Right renal cortex interstitium (tissue), 3 donors: ENCODE measurements around the gene ERC1. TPM values are rescaled to one million over a fixed set of nuclear protein-coding genes. Genes with fewer than 3 reads are reported as not detected.

Experiments used
- DNase-seq, 3 donors: peaks; one replicate each; pipeline ENCODE4 v3.0.0-alpha.2; 2013; ENCODE audit warnings: low read depth in 3 of 3, low spot score in 2 of 3
- polyA plus RNA-seq, 3 donors: library from polyadenylated mRNA; unstranded; fragments of 120-200 nt; gene quantifications; one replicate each; pipeline ENCODE4 v1.2.1, GENCODE V29; 2013; ENCODE audit not compliant: insufficient read length in 3 of 3

The ERC1 gene
- polyA plus RNA-seq, 3 donors: 39.5 to 44.9 (median 40.3) TPM

GRCh38 chr12:1373901-1374735 lies 383.1 kb downstream of the ERC1 start:
- no peak for DNase-seq

- no peak for DNase-seq
Measured at GRCh38 chr12:1375323-1375722, 384.3 kb downstream of the ERC1 start.

DNA sequence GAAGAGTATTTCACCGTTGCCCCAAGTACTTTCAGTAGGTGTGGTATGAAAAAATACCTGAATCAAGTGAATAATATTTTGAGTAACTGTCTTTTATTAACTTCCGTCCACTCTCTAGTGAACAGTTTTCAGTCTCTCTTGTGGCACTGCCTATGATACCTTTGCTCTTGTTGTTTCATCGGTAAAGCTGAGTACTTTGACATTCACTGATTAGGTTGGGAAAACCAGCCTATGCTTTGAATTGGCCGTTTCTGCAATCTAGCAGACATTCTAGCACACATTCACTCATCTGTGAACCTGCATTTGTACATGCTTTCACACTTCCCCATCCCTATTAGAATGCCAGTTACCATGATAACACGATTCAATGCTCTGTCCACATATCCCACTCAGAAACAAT lies 386.1 kb downstream of the ERC1 start:
- no peak for DNase-seq

DNA sequence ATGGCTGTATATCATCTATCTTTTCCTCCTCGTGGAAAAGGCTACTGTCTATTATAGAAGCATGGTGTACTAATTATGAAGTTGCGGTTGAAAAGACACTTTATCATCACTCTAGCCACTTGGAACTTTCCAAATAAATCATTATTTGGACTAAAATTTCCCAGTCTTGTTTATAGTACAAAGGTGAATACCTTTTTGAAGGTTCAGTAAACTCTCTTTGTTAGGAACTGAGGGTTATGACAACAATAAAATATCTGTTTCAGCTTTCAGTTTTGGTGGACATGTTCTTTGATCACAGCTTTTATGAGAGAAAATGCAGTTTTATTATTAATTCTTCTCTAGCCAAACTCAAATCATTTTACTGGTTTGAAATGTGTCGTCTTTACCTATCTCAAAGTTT lies 386.7 kb downstream of the ERC1 start:
- no peak for DNase-seq

DNA sequence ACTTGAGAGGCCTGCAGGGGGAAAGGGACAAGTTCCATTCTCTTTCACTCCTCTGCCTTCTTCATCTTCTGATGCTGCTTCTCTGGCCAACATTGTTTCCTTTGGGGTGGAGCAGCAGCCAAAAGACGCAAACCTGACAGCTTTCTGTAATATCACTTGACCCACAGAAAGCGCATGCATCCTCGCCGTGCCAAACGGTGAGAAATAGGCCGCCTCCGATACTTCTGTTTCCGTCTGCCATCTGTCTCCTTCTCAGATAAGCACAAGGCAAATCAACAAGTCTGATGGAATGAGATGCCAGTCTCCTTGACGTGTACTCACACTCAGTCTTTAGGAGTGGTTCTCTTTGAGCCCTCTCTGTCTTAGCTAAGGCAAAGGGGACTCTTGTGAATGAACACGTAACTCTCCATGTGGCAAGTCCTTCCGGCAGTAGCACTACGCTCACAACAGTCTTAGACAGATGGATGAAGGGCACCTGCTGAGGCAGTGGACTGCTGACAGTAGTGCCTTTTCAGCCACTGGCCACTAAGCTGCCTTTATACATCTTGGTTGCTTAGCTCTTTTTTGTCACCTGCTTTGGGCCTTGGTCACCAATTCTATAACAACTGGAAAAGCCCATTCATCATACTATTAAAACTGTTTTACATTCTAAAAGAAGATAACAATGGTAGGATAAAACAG lies 389.3 kb downstream of the ERC1 start:
- no peak for DNase-seq

- no peak for DNase-seq
Measured at GRCh38 chr12:1382151-1382550, 391.1 kb downstream of the ERC1 start.

- DNase-seq: no peak
Measured at GRCh38 chr12:1382826-1383225, 391.8 kb downstream of the ERC1 start.

DNA sequence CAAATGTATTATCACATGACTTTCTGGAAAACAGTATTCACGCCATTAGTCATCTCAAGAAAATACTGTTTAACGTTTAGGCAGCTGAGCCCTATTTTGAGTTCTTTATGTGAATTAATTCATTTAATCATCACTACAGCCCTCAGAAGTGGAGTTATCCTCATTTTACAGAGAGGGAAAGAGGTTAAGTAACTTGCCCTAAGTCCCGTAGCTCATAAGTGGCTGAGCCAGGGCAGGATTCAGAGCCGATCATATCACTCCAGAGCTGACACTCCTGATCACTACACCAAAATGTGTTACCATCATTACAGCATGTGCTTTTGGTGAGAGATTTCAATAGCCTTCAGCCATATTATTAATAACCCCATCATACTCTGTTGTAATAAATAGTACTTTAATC lies 392.7 kb downstream of the ERC1 start:
- no peak for DNase-seq

DNA sequence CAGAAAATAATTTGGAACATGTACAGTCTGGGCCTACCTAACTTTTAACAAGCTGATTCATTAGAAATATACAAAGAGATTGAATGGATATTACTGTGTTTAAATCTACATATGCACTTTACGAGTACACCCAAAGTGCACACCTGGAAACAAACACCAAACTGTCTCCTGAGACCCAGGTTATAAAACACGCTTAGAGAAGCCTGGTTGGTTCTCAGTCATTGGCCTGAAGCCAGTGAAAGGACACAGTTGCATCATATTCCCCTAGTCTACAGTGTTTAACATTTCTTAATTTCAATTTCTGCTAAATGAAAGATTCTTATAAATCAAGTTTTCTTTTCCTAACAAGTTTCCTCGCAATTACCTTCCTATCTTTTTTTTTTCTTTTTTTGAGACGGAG lies 393.9 kb downstream of the ERC1 start:
- DNase-seq: no peak

- no peak for DNase-seq
Measured at GRCh38 chr12:1391722-1392121, 400.7 kb downstream of the ERC1 start.

- DNase-seq: no peak
Measured at GRCh38 chr12:1395421-1395955, 404.5 kb downstream of the ERC1 start.

DNA sequence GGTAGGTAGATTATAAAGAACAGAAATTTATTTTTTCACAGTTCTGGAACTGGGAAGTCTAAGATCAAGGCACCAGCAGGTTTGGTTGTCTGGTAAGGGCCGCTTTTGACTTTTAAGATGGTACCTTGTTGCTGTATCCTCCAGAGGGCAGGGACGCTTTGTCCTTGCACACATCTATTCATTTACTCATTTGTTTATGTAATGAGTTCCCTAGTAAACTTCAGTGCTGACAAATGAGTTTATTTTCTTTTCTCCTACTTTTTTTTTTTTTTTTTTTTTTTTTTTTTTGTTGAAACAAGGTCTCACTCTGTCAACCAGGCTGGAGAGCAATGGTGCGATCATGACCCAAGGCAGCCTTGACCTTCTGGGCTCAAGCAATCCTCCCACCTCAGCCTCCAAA lies 407.6 kb downstream of the ERC1 start:
- DNase-seq: no peak

DNA sequence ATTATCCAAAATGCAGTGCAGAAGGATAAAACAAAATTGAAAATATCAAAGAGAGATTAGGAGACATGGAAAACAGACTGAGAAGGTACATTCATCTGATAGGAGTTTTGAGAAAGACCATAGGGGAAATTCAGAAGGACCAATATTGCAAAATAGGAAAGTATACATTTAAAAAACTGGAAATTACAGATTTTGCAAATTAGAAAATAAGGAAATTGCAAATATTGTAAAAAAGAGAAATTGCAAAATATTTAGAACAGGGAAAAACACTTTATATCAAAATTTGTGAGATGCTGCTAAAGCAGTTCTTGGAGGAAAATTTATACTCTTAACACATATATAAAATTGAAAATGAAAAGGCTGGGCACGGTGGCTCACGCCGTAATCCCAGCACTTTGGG lies 410.9 kb downstream of the ERC1 start:
- no peak for DNase-seq

- no peak for DNase-seq
Measured at GRCh38 chr12:1403417-1403816, 412.4 kb downstream of the ERC1 start.

DNA sequence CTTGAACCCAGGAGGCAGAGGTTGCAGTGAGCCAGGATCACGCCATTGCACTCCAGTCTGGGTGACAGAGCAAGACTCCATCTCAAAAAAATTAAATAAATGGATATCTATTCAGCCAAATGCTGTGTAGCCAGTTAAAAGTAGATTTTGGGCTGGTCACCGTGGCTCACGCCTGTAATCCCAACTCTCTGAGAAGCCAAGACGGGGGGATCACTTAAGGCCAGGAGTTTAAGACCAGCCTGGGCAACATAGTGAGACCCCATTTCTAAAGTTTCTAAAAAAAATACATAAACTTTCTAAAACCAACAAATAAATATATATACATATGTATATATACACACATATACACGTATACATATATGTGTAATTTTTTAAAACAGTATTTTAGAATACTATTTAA lies 414.6 kb downstream of the ERC1 start:
- no peak for DNase-seq

DNA sequence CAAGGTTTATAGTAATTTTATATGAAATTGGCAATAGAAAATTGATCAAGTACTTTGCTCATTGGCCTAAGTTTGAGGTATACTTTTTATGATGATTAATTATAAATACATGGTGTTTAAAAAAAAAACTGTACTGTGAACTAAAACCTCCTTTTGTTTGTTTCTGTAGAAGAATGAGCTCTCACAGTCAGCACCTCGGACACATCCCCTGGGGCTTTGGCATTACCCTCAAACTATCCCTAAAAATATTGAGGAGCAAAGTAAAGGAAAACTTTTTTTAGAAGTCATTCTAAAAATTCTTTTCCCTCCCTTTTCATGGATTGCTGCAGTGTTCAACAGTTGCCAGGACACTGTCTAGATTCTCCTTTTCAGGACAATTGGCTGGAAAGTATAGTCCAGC lies 419.8 kb downstream of the ERC1 start:
- DNase-seq: no peak

DNA sequence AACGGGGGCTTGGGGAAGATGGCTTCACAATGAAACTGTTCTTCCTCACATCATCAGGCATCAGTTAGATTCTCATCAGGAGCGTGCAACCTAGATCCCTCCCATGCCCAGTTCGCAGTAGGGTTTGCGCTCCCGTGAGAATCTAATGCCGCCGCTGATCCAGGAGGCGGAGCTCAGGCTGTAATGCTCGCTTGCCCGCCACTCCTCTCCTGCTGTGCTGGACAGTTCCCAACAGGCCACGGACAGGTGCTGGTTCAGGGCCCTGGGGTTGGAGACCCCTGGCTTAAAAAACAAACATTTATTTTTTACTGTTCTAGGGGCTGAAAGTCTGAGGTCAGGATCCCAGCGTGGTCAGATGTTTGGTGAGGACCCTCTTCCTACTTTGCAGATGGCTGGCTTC lies 422.9 kb downstream of the ERC1 start:
- DNase-seq: no peak

DNA sequence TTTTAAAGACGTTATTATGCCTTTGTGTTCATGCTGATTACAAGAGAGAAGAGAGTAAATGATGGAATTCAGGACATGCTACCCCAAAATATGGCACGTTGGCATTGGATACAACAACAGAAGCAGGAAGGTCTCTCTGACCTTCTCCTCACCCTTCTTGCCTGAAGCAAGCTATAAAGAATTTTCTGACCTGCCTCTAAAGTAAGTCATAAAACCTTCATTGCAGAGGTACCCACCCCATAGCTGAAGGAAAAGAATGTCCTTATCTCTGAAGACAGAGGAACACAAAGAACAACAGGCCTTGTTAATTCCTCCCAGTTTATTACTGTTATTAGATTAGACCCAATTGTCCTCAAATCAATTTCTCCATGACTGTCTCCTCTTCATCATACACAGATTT lies 427.1 kb downstream of the ERC1 start:
- no peak for DNase-seq

- no peak for DNase-seq
Measured at GRCh38 chr12:1419849-1420371, 428.9 kb downstream of the ERC1 start.

DNA sequence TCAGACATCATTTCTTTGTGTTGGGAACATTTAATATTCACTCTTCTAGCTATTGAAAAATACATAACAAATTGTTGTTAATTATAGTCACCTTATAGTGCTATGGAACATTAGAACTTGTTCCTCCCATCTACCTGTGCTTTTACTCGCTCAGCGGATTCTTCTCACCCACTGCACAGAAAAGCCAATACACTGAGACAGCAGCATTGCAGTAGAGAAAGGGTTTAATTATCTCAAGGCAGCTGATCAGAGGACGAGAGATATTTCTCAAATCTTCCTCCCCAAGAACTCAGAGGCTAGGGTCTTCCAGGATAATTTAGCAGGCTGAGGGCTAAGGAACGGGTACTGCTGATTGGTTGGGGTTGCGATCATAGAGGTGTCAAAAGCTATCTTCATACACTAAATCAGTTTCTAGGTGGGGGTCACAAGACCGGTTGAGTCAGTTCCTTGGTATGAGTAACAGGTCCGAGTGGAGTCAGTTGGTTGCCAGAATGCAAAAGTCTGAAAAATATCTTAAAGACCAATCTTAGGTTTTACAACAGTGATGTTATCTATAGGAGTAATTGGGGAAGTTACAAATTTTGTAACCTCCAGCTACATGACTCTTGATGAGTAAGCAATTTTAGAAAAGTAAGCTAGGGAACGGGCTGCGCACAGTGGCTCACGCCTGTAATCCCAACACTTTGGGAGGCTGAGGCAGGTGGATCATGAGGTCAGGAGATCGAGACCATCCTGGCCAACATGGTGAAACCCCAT lies 430.2 kb downstream of the ERC1 start:
- no peak for DNase-seq
